ENCODE results near the gene RPL23.

Gene RPL23

GRCh38 chr17:38867968-38868816, 14.7 kb upstream of the RPL23 start:
- H2AFZ ChIP-seq (ENCODE audit: low read depth, low read length): no peak overlapping the region

GRCh38 chr17:38867179-38867967, 13.9 kb upstream of the RPL23 start:
- Histone ChIP-seq H2AFZ (ENCODE audit: low read depth, low read length) (no peak overlapping the region), H3K27me3 (ENCODE audit: control insufficient read depth in 1 of 2, insufficient read depth in 1 of 2, low read length in 2 of 2) (no peaks in the 10 kb centered on the region), H3K4ac (ENCODE audit: low read depth in 1 of 2, low read length in 2 of 2) (no peak overlapping the region), H4K8ac (ENCODE audit: low read length) (peak overlapping the region; percentile 88), H2BK120ac (ENCODE audit: low read depth, low read length) (no peak overlapping the region), H3K9me3 (ENCODE audit: control insufficient read depth, low read length) (no peaks in the 10 kb centered on the region), H3K27ac (ENCODE audit: low read length, poor library complexity, severe bottlenecking) (peak overlapping the region; percentile 96), H2BK15ac (ENCODE audit: low read depth, poor library complexity, severe bottlenecking) (no peak overlapping the region), H3K4me1 (ENCODE audit: control insufficient read depth, insufficient read depth, low read depth, low read length) (peaks cover 20% of the 10 kb centered on the region), H4K91ac (ENCODE audit: low read length) (no peak overlapping the region), H3K4me2 (ENCODE audit: low read length, poor library complexity, severe bottlenecking) (peak overlapping the region; percentile 56), H2BK12ac (ENCODE audit: low read length in 2 of 2) (peak overlapping the region; percentile 48 to 69), H3K18ac (ENCODE audit: low read depth in 1 of 2, low read length in 2 of 2) (peak overlapping the region in 1 of 2 experiments; percentile 73), H3K79me1 (replicated peaks; ENCODE audit: low read length, poor library complexity, severe bottlenecking) (no peaks in the 10 kb centered on the region), H3K23ac (ENCODE audit: low read length in 2 of 2) (no peak overlapping the region), H3K36me3 (ENCODE audit: control insufficient read depth in 1 of 2, insufficient read depth in 2 of 2, low read depth in 1 of 2, low read length in 2 of 2) (peaks cover 4 to 5% of the 10 kb centered on the region in 2 experiments), H2AK5ac (ENCODE audit: low read length, severe bottlenecking) (peak overlapping the region; percentile 85), H3K4me3 (ENCODE audit: insufficient read depth in 1 of 2, low read depth in 1 of 2, low read length in 2 of 2) (peak overlapping the region in 1 of 2 experiments; percentile 97), H3K9ac (ENCODE audit: low read length) (peak overlapping the region; percentile 99), H3K14ac (ENCODE audit: low read length in 2 of 2) (no peak overlapping the region), H2BK5ac (ENCODE audit: low read depth, low read length, poor library complexity, severe bottlenecking) (no peak overlapping the region)
- 21% methylated on average over 22 of the region's 31 CpGs for WGBS
- DNase-seq: peak; percentile 85

More at GRCh38 chr17:38867968-38868816, 14.7 kb upstream of the RPL23 start:
- Histone ChIP-seq H2BK15ac (ENCODE audit: low read depth, poor library complexity, severe bottlenecking) (no peak overlapping the region), H3K36me3 (ENCODE audit: control insufficient read depth in 1 of 2, insufficient read depth in 2 of 2, low read depth in 1 of 2, low read length in 2 of 2) (peaks cover 8 to 13% of the 10 kb centered on the region in 2 experiments), H2BK12ac (ENCODE audit: low read length in 2 of 2) (peak overlapping the region in 1 of 2 experiments; percentile 69), H2BK120ac (ENCODE audit: low read depth, low read length) (no peak overlapping the region), H2AK5ac (ENCODE audit: low read length, severe bottlenecking) (peak overlapping the region; percentile 85), H3K4ac (ENCODE audit: low read depth in 1 of 2, low read length in 2 of 2) (no peak overlapping the region), H3K27me3 (ENCODE audit: control insufficient read depth in 1 of 2, insufficient read depth in 1 of 2, low read length in 2 of 2) (no peaks in the 10 kb centered on the region), H3K23ac (ENCODE audit: low read length in 2 of 2) (peak overlapping the region in 1 of 2 experiments; percentile 45), H3K4me2 (ENCODE audit: low read length, poor library complexity, severe bottlenecking) (peak overlapping the region; percentile 56), H3K79me1 (replicated peaks; ENCODE audit: low read length, poor library complexity, severe bottlenecking) (no peaks in the 10 kb centered on the region), H2BK5ac (ENCODE audit: low read depth, low read length, poor library complexity, severe bottlenecking) (no peak overlapping the region), H3K4me1 (ENCODE audit: control insufficient read depth, insufficient read depth, low read depth, low read length) (peaks cover 26% of the 10 kb centered on the region), H3K9me3 (ENCODE audit: control insufficient read depth, low read length) (no peaks in the 10 kb centered on the region), H4K91ac (ENCODE audit: low read length) (no peak overlapping the region), H4K8ac (ENCODE audit: low read length) (peak overlapping the region; percentile 50), H3K9ac (ENCODE audit: low read length) (peak overlapping the region; percentile 99), H3K18ac (ENCODE audit: low read depth in 1 of 2, low read length in 2 of 2) (peak overlapping the region; percentile 46 to 75), H3K4me3 (ENCODE audit: insufficient read depth in 1 of 2, low read depth in 1 of 2, low read length in 2 of 2) (peak overlapping the region in 1 of 2 experiments; percentile 97), H3K27ac (ENCODE audit: low read length, poor library complexity, severe bottlenecking) (peak overlapping the region; percentile 96), H3K14ac (ENCODE audit: low read length in 2 of 2) (no peak overlapping the region)
- DNase-seq: peak; percentile 75
- WGBS: 2% methylated on average over 23 of the region's 25 CpGs

GRCh38 chr17:38864636-38865398, 11.3 kb upstream of the RPL23 start:
- Histone ChIP-seq H2AFZ (ENCODE audit: low read depth, low read length) (no peak overlapping the region), H2BK15ac (ENCODE audit: low read depth, poor library complexity, severe bottlenecking) (no peak overlapping the region), H4K91ac (ENCODE audit: low read length) (no peak overlapping the region), H2BK5ac (ENCODE audit: low read depth, low read length, poor library complexity, severe bottlenecking) (no peak overlapping the region), H2BK12ac (ENCODE audit: low read length in 2 of 2) (peak overlapping the region in 1 of 2 experiments; percentile 43), H2BK120ac (ENCODE audit: low read depth, low read length) (no peak overlapping the region), H3K79me1 (replicated peaks; ENCODE audit: low read length, poor library complexity, severe bottlenecking) (no peaks in the 10 kb centered on the region), H3K27ac (ENCODE audit: low read length, poor library complexity, severe bottlenecking) (no peak overlapping the region), H3K9ac (ENCODE audit: low read length) (no peak overlapping the region), H3K36me3 (ENCODE audit: control insufficient read depth in 1 of 2, insufficient read depth in 2 of 2, low read depth in 1 of 2, low read length in 2 of 2) (no peaks in the 10 kb centered on the region), H4K8ac (ENCODE audit: low read length) (no peak overlapping the region), H3K4me1 (ENCODE audit: control insufficient read depth, insufficient read depth, low read depth, low read length) (peaks cover 11% of the 10 kb centered on the region), H3K14ac (ENCODE audit: low read length in 2 of 2) (no peak overlapping the region), H3K4me2 (ENCODE audit: low read length, poor library complexity, severe bottlenecking) (no peak overlapping the region), H3K27me3 (ENCODE audit: control insufficient read depth in 1 of 2, insufficient read depth in 1 of 2, low read length in 2 of 2) (no peaks in the 10 kb centered on the region), H2AK5ac (ENCODE audit: low read length, severe bottlenecking) (no peak overlapping the region), H3K4me3 (ENCODE audit: insufficient read depth in 1 of 2, low read depth in 1 of 2, low read length in 2 of 2) (no peak overlapping the region), H3K23ac (ENCODE audit: low read length in 2 of 2) (no peak overlapping the region), H3K4ac (ENCODE audit: low read depth in 1 of 2, low read length in 2 of 2) (no peak overlapping the region), H3K9me3 (ENCODE audit: control insufficient read depth, low read length) (no peaks in the 10 kb centered on the region), H3K18ac (ENCODE audit: low read depth in 1 of 2, low read length in 2 of 2) (peak overlapping the region in 1 of 2 experiments; percentile 46)
- DNase-seq: peak; percentile 68
- WGBS: 73% methylated on average over 8 of the region's 11 CpGs
